GM12892 (cell line): ENCODE data around the gene GTF2H4.

Experiments
- DNase-seq: peaks from one replicate; pipeline ENCODE4 v3.0.0; 2011; ENCODE audit not compliant: insufficient read length
- FAIRE-seq: peaks from 2 replicates; lab custom pipeline; 2011; peaks lifted over from hg19 to GRCh38; lab: Jason Lieb, UNC
- POLR2A ChIP-seq: IDR thresholded peaks from 2 replicates; pipeline ENCODE4 v1.6.1; 2011; ENCODE audit warnings: low read depth, low read length, control low read depth
- POLR2AphosphoS5 ChIP-seq: IDR thresholded peaks from 2 replicates; pipeline ENCODE4 v1.6.1; 2011; ENCODE audit warnings: low read depth, low read length, control low read depth
- TAF1 ChIP-seq: IDR thresholded peaks from 2 replicates; pipeline ENCODE4 v1.6.1; 2011; ENCODE audit warnings: low read depth, mild to moderate bottlenecking, control low read depth, low read length, borderline replicate concordance

The GTF2H4 gene

GRCh38 chr6:30942338-30943060, 34.5 kb downstream of the GTF2H4 start:
- no peak for DNase-seq
- FAIRE-seq: peak; percentile 21
- TF ChIP-seq POLR2A: no peak
- no peak for TF ChIP-seq POLR2AphosphoS5
- no peak for TF ChIP-seq TAF1

GRCh38 chr6:30944051-30944450, 36.0 kb downstream of the GTF2H4 start:
- DNase-seq (no peak), FAIRE-seq (no peak)
- no peak for TF ChIP-seq POLR2AphosphoS5
- no peak for TF ChIP-seq TAF1
- no peak for TF ChIP-seq POLR2A

DNA sequence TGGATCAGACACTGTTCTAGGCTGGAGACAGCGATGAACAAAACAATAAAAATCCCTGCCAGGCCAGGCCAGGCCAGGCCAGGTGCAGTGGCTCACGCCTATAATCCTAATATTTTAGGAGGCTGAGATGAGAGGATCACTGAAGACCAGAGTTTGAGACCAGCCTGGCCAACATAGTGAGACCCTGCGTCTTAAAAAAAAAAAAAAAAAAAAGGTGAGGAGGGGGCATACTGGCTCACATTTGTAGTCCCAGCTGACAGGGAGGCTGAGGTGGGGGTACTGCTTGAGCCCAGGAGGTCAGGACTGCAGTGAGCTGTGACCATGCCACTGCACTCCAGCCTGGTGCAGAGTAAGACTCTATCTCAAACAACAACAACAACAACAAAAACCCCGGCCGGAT, 37.3 kb downstream of the GTF2H4 start:
- TF ChIP-seq TAF1: no peak
- no peak for TF ChIP-seq POLR2AphosphoS5
- TF ChIP-seq POLR2A: no peak
- FAIRE-seq: no peak
- DNase-seq: no peak

DNA sequence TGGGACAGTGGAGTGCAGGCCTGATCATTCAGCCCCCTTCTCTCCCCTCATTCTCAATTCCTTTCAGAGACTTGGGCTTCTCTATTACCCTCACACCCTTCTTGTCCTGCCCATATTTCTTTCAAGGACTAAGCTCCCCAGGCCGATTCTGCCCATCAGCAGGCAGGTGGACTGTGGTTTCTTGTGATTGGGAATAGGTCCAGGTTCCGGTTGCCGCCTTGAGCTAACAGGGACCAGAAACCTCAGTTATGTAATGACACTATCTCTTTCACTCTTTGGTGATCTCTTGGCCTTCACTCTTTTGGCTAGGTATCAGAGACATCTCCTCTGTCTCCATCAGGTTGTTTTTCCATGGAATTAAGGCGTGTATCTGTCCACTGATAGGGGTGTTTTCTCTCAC, 39.2 kb downstream of the GTF2H4 start:
- TF ChIP-seq POLR2AphosphoS5 (no peak), TAF1 (no peak), POLR2A (no peak)
- no peak for DNase-seq
- FAIRE-seq: no peak

- TF ChIP-seq POLR2AphosphoS5: no peak
- no peak for FAIRE-seq
- DNase-seq: no peak
These were observed 40.8 kb downstream of the GTF2H4 start for GRCh38 chr6:30948811-30949210.

- TF ChIP-seq POLR2A (no peak), POLR2AphosphoS5 (no peak), TAF1 (no peak)
- FAIRE-seq (no peak), DNase-seq (no peak)
These were observed 44.0 kb downstream of the GTF2H4 start for GRCh38 chr6:30951907-30952469.

- FAIRE-seq: no peak
- no peak for TF ChIP-seq POLR2A
- TF ChIP-seq TAF1: no peak
- no peak for TF ChIP-seq POLR2AphosphoS5
These were observed 46.8 kb downstream of the GTF2H4 start for GRCh38 chr6:30954631-30955366.

GRCh38 chr6:30955367-30956042, 47.5 kb downstream of the GTF2H4 start:
- FAIRE-seq (peak; percentile 76), DNase-seq (peak; percentile 75)
- TF ChIP-seq POLR2A (peak; percentile 70; the same call in 1 of the 2 replicates), POLR2AphosphoS5 (peak; percentile 49; the same call in 1 of the 2 replicates), TAF1 (peak; percentile 99)

More at GRCh38 chr6:30954631-30955366, 46.8 kb downstream of the GTF2H4 start:
- no peak for DNase-seq

DNA sequence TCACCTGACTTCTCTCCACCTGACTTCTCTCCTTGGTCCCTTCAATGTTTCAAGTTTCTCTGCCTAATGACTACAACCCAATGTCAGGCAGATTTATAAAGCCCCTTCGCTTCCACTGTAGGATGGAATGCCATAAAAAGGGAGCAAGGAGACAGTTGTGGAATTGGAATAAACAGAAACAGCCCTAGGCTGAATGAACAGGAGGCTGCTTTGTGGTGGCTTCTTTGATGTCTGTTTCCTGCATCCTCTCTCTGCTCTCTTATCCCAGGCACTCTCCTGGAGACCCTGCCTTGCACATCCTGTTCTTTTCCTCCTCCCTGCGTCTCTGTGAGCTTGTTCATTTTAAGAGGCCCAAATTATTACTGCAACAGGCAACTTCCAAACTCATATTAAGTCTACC, 49.7 kb downstream of the GTF2H4 start:
- FAIRE-seq (no peak), DNase-seq (no peak)
- TF ChIP-seq POLR2AphosphoS5: no peak
- no peak for TF ChIP-seq TAF1
- no peak for TF ChIP-seq POLR2A

GRCh38 chr6:30960907-30961673, 53.1 kb downstream of the GTF2H4 start:
- FAIRE-seq: no peak
- no peak for TF ChIP-seq POLR2AphosphoS5
- no peak for TF ChIP-seq POLR2A
- TF ChIP-seq TAF1: no peak
- no peak for DNase-seq
